ENCODE measurements around the gene ENPP6.
"Not testable (repeated sequence)": the region's sequence is repeated elsewhere in the genome, so short reads cannot be mapped to it uniquely, and the experiment has no call there.

The ENPP6 gene

DNA sequence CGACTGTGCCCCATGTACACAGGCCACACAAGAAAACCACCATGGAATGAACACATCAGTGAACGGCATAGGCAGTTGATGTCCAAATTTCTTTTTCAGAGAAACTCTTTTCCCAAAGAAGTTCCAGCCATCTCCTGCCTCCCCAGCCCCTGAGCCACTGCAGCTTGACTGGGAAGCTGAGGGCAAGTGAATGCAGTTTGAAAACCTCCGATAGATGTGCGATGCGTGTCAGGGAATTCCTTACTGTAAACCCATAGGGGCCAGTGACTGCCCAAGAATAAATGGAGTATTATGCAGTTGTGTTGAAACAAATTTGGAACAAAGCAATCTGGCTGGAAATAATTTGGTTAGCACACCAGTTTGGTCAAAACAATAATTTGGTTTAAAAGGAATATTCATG lies 72.1 kb downstream of the ENPP6 start:
- Histone ChIP-seq H3K9ac (ENCODE audit: insufficient read length) (no peak overlapping the region), H3K9me3 (ENCODE audit: low read depth, low read length) (no peaks in the 10 kb centered on the region), H3K36me3 (ENCODE audit: insufficient read depth, low read length) (no peaks in the 10 kb centered on the region), H3K4me3 (no peak overlapping the region), H3K27ac (no peak overlapping the region)
- DNase-seq (ENCODE audit: low read depth, low spot score): no peak
- TF ChIP-seq FOXP2 (optimal IDR thresholded peaks at IDR 0.05; ENCODE audit: control extremely low read depth, extremely low read length, insufficient read depth) (no peak), POLR2AphosphoS5 (IDR thresholded peaks at IDR 0.05; ENCODE audit: borderline replicate concordance, low read depth, low read length) (no peak), EZH2 (IDR thresholded peaks at IDR 0.05) (no peak)

DNA sequence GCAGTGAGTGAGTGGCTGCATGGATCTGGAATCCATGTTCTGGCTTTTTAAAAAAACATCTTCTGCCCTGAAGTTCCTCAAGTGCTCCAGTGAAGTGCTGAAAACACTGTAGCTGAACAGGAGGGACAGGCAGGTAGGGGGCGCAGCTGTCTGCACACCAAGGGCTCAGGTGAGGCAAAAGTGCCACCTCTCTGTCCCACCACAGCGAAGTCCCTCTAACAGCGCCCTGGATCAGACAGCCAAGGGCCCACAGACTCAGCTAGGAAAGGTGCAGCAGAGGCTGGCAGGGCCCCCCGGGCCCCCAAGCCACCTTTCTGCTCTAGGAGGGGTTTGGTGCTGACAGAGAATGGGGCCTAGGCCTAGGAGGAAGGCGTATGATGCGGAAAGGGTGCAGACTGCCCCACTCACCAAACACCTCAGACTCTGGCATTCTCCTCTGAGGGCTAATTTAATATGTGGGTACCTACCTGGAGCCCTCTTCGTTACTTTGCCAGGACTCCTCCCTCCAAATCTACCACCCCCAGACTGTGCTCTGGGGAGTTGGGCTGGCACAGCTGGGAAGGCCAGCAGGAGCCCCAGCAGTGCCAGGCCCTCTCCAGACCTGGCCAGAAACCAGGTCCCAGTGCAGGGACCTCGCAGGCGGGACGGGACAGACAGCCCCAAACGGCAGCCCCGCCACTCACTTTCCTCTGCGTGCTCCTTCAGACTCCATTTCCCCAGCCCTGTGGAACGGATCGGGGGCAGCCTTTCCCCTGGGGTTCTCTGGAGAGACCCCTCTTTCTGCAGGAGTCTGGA lies 73.7 kb downstream of the ENPP6 start:
- no peaks in the 10 kb centered on the region for H3K9me3 ChIP-seq (ENCODE audit: low read depth, low read length)
- TF ChIP-seq POLR2AphosphoS5 (IDR thresholded peaks at IDR 0.05; ENCODE audit: borderline replicate concordance, low read depth, low read length): no peak
- no peak for TF ChIP-seq FOXP2 (optimal IDR thresholded peaks at IDR 0.05; ENCODE audit: control extremely low read depth, extremely low read length, insufficient read depth)
- TF ChIP-seq EZH2 (IDR thresholded peaks at IDR 0.05): no peak
- H3K27ac ChIP-seq: no peak overlapping the region
- no peak overlapping the region for H3K4me3 ChIP-seq
- no peaks in the 10 kb centered on the region for H3K36me3 ChIP-seq (ENCODE audit: insufficient read depth, low read length)
- H3K9ac ChIP-seq (ENCODE audit: insufficient read length): no peak overlapping the region
- DNase-seq (ENCODE audit: low read depth, low spot score): no peak

- no peak overlapping the region for H3K27ac ChIP-seq
- DNase-seq (ENCODE audit: low read depth, low spot score): no peak
- TF ChIP-seq EZH2 (IDR thresholded peaks at IDR 0.05): no peak
- no peak for TF ChIP-seq POLR2AphosphoS5 (IDR thresholded peaks at IDR 0.05; ENCODE audit: borderline replicate concordance, low read depth, low read length)
- TF ChIP-seq FOXP2 (optimal IDR thresholded peaks at IDR 0.05; ENCODE audit: control extremely low read depth, extremely low read length, insufficient read depth): no peak
- no peak overlapping the region for H3K9ac ChIP-seq (ENCODE audit: insufficient read length)
- H3K36me3 ChIP-seq (ENCODE audit: insufficient read depth, low read length): no peaks in the 10 kb centered on the region
- H3K4me3 ChIP-seq: no peak overlapping the region
- no peaks in the 10 kb centered on the region for H3K9me3 ChIP-seq (ENCODE audit: low read depth, low read length)
Measured at GRCh38 chr4:184142121-184143000, 75.3 kb downstream of the ENPP6 start.

GRCh38 chr4:184140901-184141300 lies 76.8 kb downstream of the ENPP6 start:
- not testable (repeated sequence) for H3K9ac ChIP-seq (ENCODE audit: insufficient read length); DNase-seq (ENCODE audit: low read depth, low spot score); H3K4me3 ChIP-seq; H3K36me3 ChIP-seq (ENCODE audit: insufficient read depth, low read length); H3K9me3 ChIP-seq (ENCODE audit: low read depth, low read length); H3K27ac ChIP-seq

GRCh38 chr4:184136525-184136924 lies 81.1 kb downstream of the ENPP6 start:
- TF ChIP-seq FOXP2 (optimal IDR thresholded peaks at IDR 0.05; ENCODE audit: control extremely low read depth, extremely low read length, insufficient read depth) (no peak), EZH2 (IDR thresholded peaks at IDR 0.05) (no peak), POLR2AphosphoS5 (IDR thresholded peaks at IDR 0.05; ENCODE audit: borderline replicate concordance, low read depth, low read length) (no peak)
- Histone ChIP-seq H3K9ac (ENCODE audit: insufficient read length) (no peak overlapping the region), H3K9me3 (ENCODE audit: low read depth, low read length) (peaks cover 6% of the 10 kb centered on the region; the same call in 1 of the 2 replicates), H3K27ac (no peak overlapping the region), H3K4me3 (no peak overlapping the region), H3K36me3 (ENCODE audit: insufficient read depth, low read length) (no peaks in the 10 kb centered on the region)
- DNase-seq (ENCODE audit: low read depth, low spot score): no peak

DNA sequence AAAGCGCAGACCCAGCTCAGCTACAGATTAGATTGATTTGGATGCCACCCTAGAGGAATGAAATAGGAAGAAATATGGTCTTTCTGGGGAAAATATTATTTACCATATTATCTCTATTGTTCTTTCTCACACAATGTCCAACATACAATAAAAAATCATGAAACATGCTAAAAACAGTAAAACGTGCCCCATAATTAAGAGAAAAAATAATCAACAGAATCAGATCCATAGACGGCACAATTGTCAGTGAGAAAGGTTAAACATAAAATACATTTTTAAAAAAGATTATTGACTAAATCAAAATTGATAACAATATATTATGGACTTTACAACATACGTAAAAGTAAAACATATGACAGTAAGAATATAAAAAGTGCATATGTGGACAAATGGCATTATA lies 90.9 kb downstream of the ENPP6 start:
- Histone ChIP-seq H3K36me3 (ENCODE audit: insufficient read depth, low read length) (no peaks in the 10 kb centered on the region), H3K4me3 (no peak overlapping the region), H3K9ac (ENCODE audit: insufficient read length) (no peak overlapping the region), H3K9me3 (ENCODE audit: low read depth, low read length) (peaks cover 3% of the 10 kb centered on the region; the same call in 1 of the 2 replicates), H3K27ac (no peak overlapping the region)
- DNase-seq (ENCODE audit: low read depth, low spot score): no peak
- TF ChIP-seq POLR2AphosphoS5 (IDR thresholded peaks at IDR 0.05; ENCODE audit: borderline replicate concordance, low read depth, low read length): no peak
- TF ChIP-seq EZH2 (IDR thresholded peaks at IDR 0.05): no peak
- no peak for TF ChIP-seq FOXP2 (optimal IDR thresholded peaks at IDR 0.05; ENCODE audit: control extremely low read depth, extremely low read length, insufficient read depth)

- Histone ChIP-seq H3K36me3 (ENCODE audit: insufficient read depth, low read length) (no peaks in the 10 kb centered on the region), H3K9ac (ENCODE audit: insufficient read length) (no peak overlapping the region), H3K4me3 (no peak overlapping the region), H3K9me3 (ENCODE audit: low read depth, low read length) (peaks cover 3% of the 10 kb centered on the region; the same call in 1 of the 2 replicates), H3K27ac (no peak overlapping the region)
- TF ChIP-seq POLR2AphosphoS5 (IDR thresholded peaks at IDR 0.05; ENCODE audit: borderline replicate concordance, low read depth, low read length) (no peak), FOXP2 (optimal IDR thresholded peaks at IDR 0.05; ENCODE audit: control extremely low read depth, extremely low read length, insufficient read depth) (no peak), EZH2 (IDR thresholded peaks at IDR 0.05) (no peak)
- no peak for DNase-seq (ENCODE audit: low read depth, low spot score)
Measured at GRCh38 chr4:184122631-184123408, 94.9 kb downstream of the ENPP6 start.

DNA sequence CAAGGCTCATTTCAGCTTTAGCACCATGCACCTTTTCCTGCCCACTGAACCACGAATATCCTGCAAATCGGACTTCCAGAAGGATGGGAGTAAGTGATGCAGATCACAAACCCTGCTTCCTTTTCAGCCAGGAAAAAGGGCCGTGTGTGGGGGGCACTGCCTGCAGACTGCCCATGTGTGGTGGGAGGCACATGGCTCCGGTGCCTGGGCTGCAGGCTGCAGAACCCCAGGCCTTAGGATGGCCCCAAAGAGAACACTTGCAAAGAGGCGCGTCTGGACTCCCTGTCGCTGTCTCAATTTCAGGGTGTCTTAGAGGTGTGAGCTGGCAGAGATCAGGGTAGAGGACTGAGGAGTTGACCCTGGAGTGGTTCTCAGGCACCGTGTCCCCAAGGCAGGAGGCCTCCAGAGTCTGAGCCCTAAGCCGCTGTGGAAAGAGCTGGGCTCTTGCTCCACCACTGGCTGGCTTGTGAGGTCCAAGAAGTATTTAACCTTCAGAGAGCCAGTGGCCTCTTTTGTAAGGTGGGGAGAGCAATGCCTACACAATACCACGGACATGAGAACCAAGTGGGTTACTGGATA lies 97.0 kb downstream of the ENPP6 start:
- TF ChIP-seq EZH2 (IDR thresholded peaks at IDR 0.05) (no peak), FOXP2 (optimal IDR thresholded peaks at IDR 0.05; ENCODE audit: control extremely low read depth, extremely low read length, insufficient read depth) (no peak), POLR2AphosphoS5 (IDR thresholded peaks at IDR 0.05; ENCODE audit: borderline replicate concordance, low read depth, low read length) (no peak)
- no peak for DNase-seq (ENCODE audit: low read depth, low spot score)
- Histone ChIP-seq H3K9ac (ENCODE audit: insufficient read length) (no peak overlapping the region), H3K4me3 (no peak overlapping the region), H3K9me3 (ENCODE audit: low read depth, low read length) (no peaks in the 10 kb centered on the region), H3K27ac (no peak overlapping the region), H3K36me3 (ENCODE audit: insufficient read depth, low read length) (no peaks in the 10 kb centered on the region)

Data from SK-N-MC (cell line).